Activated CD8-positive, alpha-beta memory T cell treated with anti-CD3 and anti-CD28 coated beads, Interleukin-2, amount 50 U/mL, for 1 hour (primary cell): Measurements from ENCODE around the gene SCYL3.

Source experiments
- DNase-seq: peaks from one replicate; pipeline ENCODE4 v3.0.0-alpha.2; 2020; ENCODE audit errors: extremely low read depth

Gene SCYL3

GRCh38 chr1:169900571-169900970 is 6.9 kb upstream of the SCYL3 start:
- no peak for DNase-seq

- DNase-seq: no peak
Observed at GRCh38 chr1:169899519-169900217, 6.0 kb upstream of the SCYL3 start.

- no peak for DNase-seq
Observed at GRCh38 chr1:169896013-169896412, 2.3 kb upstream of the SCYL3 start.

GRCh38 chr1:169894424-169895145 is 889 bp upstream of the SCYL3 start:
- no peak for DNase-seq

GRCh38 chr1:169892927-169893644 is 610 bp downstream of the SCYL3 start:
- DNase-seq: no peak

- DNase-seq: no peak
Observed at GRCh38 chr1:169892176-169892926, 1.3 kb downstream of the SCYL3 start.

- DNase-seq: no peak
Observed at GRCh38 chr1:169891539-169891885, 2.2 kb downstream of the SCYL3 start.

- DNase-seq: no peak
Observed at GRCh38 chr1:169890761-169891538, 2.7 kb downstream of the SCYL3 start.

GRCh38 chr1:169889871-169890270 is 3.8 kb downstream of the SCYL3 start:
- DNase-seq: no peak

- no peak for DNase-seq
Observed at GRCh38 chr1:169886931-169887330, 6.8 kb downstream of the SCYL3 start.

GRCh38 chr1:169886422-169886821 is 7.3 kb downstream of the SCYL3 start:
- DNase-seq: no peak

GRCh38 chr1:169885207-169885606 is 8.5 kb downstream of the SCYL3 start:
- no peak for DNase-seq

- DNase-seq: no peak
Observed at GRCh38 chr1:169884634-169885033, 9.1 kb downstream of the SCYL3 start.

- no peak for DNase-seq
Observed at GRCh38 chr1:169882039-169882511, 11.6 kb downstream of the SCYL3 start.

- no peak for DNase-seq
Observed at GRCh38 chr1:169879034-169879840, 14.5 kb downstream of the SCYL3 start.

- DNase-seq: no peak
Observed at GRCh38 chr1:169878498-169878897, 15.2 kb downstream of the SCYL3 start.

GRCh38 chr1:169877800-169878491 is 15.8 kb downstream of the SCYL3 start:
- DNase-seq: no peak

- no peak for DNase-seq
Observed at GRCh38 chr1:169874229-169874628, 19.5 kb downstream of the SCYL3 start.

GRCh38 chr1:169873582-169874199 is 20.0 kb downstream of the SCYL3 start:
- DNase-seq: no peak
